Pons (tissue), 1 donor: ENCODE measurements around the gene ABHD16A.

Source experiments
- DNase-seq: peaks from one replicate; pipeline ENCODE4 v3.0.0-alpha.2; 2016; ENCODE audit warnings: low spot score

ABHD16A gene

DNA sequence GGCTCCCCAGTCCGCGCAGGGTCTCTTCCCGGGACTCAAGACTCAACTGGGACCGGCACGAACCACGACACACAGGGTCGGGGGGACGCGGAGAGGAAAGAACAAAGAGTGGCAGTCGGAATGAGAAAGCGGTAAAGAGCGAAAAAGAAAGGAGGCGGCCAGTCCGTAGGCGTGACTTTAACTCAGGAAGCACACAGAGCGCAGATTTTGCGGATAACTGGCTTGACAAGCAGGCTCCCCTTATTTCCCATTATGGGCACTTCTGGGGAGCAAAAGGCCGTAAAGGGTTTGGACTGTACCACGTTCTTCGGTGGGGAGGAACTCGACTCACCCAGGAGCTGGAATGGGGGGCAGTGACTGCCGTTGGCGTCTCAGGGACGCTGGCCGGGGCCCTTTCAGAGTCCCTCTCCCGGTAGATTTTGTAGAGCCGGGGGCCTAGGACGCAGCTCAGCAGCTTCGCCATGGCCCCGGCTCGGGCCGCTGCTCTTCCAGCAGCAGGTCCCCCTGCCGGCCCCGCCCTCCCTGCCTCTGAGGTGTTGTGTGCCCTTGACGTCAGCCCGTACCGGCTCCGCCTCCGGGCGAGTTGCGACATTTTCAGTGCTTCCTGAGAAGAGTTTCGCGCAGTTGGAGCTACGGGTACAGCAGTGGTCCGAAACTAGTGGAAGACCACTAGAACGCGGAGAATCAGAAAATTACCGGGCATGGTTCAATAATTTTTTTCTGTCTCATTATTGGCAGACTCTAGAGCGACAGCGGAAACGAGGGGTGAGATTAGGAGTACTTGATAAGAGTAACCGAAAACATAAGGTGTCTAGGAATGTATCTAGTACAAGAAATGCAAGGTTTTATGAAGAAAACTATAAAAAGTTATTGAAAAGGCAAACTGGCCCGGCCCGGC is at the start of gene ABHD16A:
TSS of gene ABHD16A (minus strand) at position 506 of the 898 bp plus-strand sequence. CDS start at position 463, 43 bp downstream.
- DNase-seq = peak; percentile 98

DNA sequence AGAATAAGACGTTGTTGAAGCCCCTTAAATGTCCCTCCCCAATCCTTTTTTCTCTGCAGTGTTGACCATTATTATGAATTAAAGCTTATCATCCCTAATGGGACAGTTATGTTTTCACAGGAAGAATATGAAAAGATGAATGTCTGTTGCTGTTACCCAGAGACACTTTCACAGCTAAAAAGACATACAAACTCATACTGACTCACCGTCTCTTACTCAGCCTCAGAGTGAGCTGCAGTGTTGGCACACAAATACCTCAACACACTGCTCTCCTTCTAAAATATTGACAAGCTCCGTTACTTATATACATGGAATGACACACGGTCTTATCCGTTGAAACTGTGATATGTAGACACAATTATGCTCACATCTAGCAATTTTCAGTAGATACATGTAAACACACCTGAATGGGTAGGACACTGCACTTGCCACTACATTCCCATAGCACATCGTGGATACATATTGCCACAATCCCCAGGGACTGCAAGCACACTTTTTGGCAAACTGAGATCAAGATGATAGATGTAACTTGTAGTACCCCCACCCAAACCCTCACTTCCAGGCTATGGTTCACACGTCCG is 49.7 kb upstream of the ABHD16A start:
- no peak for DNase-seq

GRCh38 chr6:31750411-31751022 is 47.4 kb upstream of the ABHD16A start:
- DNase-seq = no peak

- DNase-seq = no peak
Observed at GRCh38 chr6:31749301-31750036, 46.3 kb upstream of the ABHD16A start.

DNA sequence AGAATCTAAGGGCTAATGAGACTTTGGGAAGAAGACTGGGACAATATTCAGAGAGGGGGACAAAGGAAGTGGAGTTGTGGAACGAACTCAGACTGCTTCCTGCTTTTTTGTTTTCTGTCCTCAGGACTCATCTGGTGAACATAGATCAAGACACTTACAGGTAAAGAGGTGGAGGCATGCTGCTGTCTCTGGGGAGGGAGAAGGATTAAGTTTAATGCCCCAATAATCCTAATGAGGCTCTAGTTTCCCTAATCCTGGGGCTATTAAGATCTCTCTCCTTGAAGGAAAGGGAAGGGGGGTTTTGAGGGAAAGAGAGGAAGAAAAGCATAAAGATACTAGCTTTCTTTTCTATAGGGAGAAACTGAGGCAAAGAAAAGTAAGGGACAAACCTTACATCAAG is 41.3 kb upstream of the ABHD16A start:
- DNase-seq = no peak

- no peak for DNase-seq
Observed at GRCh38 chr6:31742894-31743293, 39.8 kb upstream of the ABHD16A start.

DNA sequence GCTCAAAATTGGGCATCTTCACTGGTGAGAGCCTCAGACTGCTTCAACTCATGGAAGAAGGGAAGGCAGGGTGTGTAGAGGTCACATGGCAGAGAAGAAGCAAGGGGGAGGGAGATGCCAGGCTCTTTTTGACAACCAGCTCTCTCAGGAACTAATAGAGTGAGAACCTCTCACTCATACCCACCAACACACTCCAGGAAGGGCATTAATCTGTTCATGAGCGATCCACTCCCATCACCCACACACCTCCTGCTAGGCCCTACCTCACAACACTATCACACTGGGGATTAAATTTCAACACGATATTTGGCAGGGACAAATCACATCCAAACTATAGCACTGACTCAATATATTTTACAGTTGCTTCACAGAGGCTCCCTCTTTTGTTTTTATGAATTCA is 38.7 kb upstream of the ABHD16A start:
- no peak for DNase-seq

DNA sequence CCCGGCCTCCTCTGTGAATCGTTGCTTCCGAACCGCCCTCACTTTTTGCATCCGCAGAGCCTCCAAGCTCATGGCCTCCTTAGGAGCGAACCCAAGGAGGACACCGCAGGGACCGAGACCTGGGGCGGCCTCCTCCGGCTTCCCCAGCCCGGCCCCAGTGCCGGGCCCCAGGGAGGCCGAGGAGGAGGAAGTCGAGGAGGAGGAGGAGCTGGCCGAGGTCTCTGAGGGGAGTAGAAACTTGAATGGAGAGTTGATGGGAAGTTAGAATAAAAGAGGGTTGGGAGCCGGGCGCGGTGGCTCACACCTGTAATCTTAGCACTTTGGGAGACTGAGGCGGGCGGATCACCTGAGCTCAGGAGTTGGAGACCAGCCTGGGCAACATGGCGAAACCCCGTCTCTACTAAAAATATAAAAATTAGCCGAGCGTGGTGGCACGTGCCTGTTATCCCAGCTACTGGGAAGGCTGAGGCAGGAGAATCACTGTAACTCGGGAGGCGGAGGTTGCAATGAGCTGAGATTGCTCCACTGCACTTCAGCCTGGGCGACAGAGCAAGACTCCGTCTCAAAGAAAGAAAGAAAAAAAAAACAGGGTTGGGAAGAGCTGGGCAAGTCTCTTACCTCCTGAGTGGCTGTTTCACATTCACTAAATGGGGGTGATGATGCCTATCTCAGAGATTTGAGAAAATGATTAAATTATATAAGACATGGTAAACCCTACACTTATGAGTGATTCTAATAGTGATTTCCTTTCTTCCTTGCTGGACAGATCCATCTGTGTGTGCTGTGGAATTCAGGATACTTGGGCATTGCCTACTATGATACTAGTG is 37.5 kb upstream of the ABHD16A start:
- DNase-seq = no peak

DNA sequence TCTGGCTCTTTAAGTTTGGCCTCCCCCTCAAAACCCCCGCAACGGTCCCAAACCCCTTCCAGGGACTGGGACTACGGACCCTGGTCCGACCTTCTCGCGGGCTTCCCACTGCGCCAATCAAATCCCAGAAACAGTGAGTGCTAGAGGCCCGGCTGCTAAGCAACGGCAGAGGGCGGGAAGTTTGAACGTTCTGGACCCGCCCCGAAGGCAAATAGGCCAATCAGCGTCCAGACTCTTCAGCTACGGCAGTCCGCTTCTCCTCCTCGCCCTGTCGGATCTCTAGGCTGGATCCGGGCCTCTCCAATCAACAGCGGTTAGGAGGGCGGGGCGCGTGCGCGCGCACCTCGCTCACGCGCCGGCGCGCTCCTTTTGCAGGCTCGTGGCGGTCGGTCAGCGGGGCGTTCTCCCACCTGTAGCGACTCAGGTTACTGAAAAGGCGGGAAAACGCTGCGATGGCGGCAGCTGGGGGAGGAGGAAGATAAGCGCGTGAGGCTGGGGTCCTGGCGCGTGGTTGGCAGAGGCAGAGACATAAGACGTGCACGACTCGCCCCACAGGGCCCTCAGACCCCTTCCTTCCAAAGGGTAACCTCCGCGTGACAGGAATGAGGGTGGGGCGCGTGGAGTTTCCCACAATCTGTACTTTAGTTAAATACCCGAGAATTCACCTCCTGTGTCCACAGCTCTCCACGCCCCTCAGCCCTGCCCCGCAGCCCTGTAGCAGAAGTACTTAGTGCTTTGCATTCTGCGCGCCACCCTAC is 36.7 kb upstream of the ABHD16A start, which contains the start of gene MSH5:
TSS of gene MSH5 (plus strand) at position 367 of the 758 bp plus-strand sequence. CDS start 462 bp downstream, outside the sequence.
- peak; percentile 98 for DNase-seq

DNA sequence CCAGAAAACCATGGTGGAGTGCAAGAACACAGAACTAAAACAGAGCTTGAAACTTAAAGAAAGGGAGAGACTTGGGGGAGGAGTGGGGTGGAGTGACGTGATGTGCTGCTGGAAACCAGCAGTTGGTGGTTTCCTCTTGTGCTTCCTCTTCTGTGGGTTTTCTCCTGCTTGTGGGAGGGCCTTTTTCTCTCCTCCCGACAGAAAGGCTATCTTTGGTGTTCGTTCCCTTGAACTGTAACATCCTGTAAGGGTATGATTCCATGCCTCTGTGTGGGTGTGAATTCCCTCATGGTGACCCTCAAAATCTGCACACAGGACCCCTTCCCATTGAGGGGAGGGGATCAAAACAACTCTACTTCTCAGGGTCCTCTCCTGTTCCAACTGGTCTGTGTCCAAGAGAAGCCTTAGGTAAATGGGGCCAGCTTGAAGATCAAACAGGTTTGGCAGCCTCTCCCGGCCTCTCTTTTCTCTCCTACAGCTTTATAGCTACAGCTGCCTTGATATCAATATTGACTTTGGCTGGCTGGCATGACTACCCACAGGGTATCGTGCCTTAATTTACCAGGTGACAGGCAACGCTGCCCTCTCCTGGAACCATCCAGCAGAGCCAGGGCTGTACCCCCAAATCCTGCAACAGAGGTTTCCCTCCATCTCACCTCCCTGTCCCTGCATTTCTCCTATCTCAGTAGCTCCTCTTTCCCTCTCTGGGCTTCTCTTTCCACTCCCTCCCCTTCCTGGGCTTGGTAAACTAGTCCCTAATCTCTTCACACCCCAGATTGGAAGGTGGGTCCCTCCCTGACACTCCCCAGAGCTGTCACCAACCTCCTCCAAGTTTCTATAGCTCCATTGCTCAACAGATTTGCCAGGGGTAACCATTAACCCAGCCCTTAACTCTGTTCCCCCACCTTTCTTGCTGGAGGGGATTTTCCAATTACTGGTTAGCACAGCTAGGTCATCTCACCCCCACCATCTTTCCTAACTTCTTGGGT is 35.2 kb upstream of the ABHD16A start:
- peak; percentile 77 for DNase-seq

DNA sequence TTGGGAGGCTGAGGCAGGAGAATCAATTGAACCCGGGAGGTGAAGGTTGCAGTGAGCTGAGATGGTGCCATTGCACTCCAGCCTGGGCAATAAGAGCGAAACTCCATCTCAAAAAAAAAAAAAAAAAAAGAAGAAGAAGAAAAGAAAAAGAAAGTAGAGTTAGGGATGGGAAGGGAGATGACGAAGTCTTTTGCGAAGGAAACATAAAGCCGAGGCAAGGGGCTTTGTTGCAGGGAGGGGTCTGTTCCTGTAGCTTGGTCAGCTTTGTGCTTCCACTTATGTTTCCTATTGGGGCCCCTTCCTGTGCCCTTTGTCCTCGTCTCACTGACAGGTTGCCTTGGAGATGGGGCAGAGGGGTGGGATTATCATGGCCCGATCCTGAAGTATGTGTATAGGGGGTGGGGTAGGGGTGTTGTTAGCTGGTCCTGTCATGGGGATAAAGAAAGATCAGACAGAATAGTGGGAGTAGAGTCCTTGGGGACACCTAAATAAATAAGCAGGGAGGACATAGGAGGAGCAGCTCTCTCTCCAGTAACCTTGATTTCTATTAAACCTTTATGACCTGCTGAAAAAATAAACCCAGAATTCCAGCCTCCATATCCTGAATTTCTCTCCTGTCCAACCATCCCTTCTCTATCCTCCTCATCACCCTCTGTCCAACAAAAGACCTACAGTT is 34.3 kb upstream of the ABHD16A start:
- peak; percentile 45 for DNase-seq

- no peak for DNase-seq
Observed at GRCh38 chr6:31736768-31737314, 33.7 kb upstream of the ABHD16A start.

DNA sequence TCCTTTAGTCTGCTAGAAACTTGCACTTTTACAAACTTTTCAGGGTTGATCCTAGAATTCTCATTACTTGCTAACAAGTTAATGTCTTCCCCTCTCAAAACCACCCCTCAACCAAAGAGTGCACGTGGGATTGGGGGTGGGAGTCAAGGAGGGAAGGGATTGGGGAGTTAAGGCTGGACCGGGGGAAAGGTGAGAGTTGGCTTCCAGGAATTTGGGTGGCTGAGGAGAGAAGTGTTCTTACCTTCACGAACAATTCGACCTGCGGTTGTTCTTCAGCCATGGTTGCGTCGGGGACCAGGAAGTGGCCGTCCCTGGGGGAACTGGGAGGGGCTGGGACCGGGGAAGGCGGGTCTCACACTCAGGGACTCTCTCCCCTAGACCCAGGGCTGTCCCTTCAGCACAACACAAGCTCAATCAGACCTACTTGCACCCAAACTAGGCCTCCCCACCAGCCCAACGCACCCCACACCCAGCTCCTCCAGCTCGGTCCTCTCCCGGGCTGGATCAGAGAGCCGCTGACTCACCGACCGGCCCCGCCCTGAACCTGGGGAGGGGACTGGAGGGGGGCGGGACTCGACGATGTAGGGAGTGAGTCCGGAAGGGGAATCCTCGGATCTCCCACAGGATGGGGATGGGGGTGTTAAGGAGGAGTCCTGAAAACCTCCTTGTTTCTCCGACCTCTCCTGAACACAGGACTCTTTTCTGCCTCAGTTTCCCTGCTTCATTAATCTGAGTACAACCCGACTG is 33.1 kb upstream of the ABHD16A start, which contains the start of gene CLIC1:
TSS of gene CLIC1 (minus strand) at position 510 of the 747 bp plus-strand sequence. CDS start at position 280, 230 bp downstream.
- DNase-seq = peak; percentile 37

GRCh38 chr6:31734821-31735406 is 31.8 kb upstream of the ABHD16A start:
- peak; percentile 25 for DNase-seq

- no peak for DNase-seq
Observed at GRCh38 chr6:31734247-31734820, 31.2 kb upstream of the ABHD16A start.

DNA sequence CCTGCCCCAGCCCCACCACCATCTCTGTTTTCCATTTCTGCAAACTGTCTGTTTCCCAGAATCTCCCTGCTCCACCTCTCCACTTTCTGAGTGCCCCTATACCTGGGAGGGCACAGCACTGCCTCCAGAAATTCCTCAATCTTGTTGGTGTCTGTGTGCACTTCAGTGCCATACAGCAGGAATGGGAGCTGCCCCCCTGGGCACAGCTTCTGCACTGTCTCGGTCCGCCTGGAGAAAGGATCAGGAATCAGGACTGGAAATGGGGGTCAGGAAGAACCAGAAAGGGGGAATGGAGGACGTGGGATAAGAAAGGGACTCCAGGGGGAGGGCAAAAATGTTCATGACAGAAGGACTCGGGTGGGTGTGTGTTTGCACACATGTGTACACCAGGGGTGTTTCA is 30.6 kb upstream of the ABHD16A start:
- no peak for DNase-seq

DNA sequence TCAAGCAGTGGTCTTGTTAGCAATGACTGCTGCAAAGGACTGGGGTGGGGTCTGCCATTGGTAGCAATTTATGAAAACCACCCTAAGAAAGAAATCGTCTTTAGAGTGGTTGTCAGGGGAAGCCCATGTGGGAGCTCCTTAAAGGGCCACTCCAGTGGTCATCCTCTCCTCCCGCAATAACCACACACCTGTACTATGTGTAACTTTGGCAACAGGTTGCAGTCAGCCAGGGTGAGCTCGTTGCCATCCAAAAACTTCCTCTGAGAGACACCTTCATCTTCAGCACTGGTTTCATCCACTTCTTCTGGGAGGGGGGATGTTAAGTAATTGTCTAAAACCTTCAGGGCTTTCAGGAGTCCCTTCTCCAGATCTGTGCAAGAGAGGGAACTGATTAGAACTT is 28.9 kb upstream of the ABHD16A start:
- DNase-seq = no peak
